Right forelimb (tissue), 1 donor: ENCODE measurements around the gene NOX4.
"Not testable (repeated sequence)": the region's sequence is repeated elsewhere in the genome, so short reads cannot be mapped to it uniquely, and the experiment has no call there.

ENCODE experiments used
- DNase-seq: peaks from one replicate; pipeline ENCODE4 v3.0.0-alpha.2; 2018

The NOX4 gene

GRCh38 chr11:89288004-89288403, 203.2 kb downstream of the NOX4 start:
- DNase-seq = not testable (repeated sequence)

DNA sequence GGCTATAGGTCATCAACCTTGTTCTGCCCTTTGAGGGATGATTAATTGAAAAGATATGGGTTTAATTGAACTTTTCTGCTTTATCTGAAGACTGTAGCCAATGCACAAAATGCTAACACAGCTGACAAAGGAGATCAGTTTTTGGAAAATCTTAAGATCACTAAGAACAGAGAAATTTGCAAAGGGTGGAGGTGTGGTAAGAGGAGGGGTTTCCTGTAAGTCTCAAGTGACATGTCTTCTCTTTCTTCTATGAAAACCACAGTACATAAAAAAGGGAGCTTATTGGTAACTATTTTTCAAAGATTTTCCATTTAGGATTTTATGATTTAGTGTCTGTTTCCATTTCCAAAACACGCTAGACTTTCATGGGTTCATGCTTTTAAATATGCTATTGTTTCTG, 204.6 kb downstream of the NOX4 start:
- DNase-seq = not testable (repeated sequence)

DNA sequence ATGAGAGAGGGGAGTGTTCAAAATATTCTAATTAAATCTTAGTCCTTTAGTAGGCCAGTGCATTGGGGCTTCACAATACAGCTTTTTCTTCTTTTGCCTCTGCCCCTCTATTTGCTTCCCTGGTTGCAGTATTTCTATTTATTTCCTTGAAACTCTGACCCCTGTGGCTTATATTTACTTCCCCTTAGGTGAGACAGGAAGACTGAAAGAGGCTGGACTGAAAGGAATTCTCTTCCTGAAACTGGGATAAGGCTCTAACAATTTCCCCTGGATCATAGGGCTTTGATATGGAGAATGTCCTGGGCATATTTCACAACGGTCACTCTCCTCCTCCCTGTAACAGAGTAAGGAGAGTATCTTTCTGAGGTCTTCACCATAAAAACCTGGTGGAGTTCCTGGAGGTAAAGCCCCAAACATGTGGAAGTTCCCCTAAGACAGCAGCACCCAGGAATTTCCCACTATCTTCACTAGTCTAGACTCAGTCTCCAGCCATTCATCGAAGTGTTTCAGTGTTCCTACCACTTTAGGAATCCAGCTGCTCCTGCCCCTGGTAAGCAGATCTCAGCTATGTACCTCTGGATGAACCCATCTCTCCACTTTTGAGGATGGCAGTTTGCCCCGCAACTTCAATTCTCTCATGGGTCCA, 210.0 kb downstream of the NOX4 start:
- not testable (repeated sequence) for DNase-seq

DNA sequence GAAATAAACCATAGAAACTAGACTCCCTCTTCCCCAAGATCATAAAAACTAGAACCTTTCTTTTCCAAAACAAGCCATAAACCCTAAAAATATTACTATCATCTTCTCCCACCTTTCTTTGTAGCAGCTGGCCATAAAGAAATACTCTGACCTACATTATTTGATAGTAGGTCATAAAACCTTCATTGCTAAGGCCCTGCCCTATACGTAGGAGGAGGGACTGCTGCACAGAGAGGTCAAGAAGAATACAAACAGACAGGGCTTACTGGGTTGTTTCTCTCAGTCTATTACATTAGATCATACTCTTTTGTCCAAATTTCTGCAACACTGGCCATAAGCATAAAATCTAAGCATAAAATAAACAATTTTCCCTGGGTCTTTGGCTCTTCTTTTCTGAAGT, 212.0 kb downstream of the NOX4 start:
- DNase-seq = no peak

GRCh38 chr11:89275966-89276365, 215.2 kb downstream of the NOX4 start:
- no peak for DNase-seq
